Measurements from ENCODE around the gene TAGAP.
"Not testable (repeated sequence)": the region's sequence is repeated elsewhere in the genome, so short reads cannot be mapped to it uniquely, and the experiment has no call there.

Gene TAGAP

GRCh38 chr6:159043251-159043650, 1.5 kb downstream of the TAGAP start:
- DNase-seq: peak; percentile 35

GRCh38 chr6:159042826-159043181, 2.0 kb downstream of the TAGAP start:
- DNase-seq: no peak

- peak; percentile 83 for DNase-seq
Measured at GRCh38 chr6:159042003-159042825, 2.6 kb downstream of the TAGAP start.

- no peak for DNase-seq
Measured at GRCh38 chr6:159041181-159041580, 3.6 kb downstream of the TAGAP start.

- DNase-seq: no peak
Measured at GRCh38 chr6:159039885-159040258, 4.9 kb downstream of the TAGAP start.

- DNase-seq: peak; percentile 100
Measured at GRCh38 chr6:159038914-159039884, 5.6 kb downstream of the TAGAP start.

GRCh38 chr6:159038318-159038717, 6.5 kb downstream of the TAGAP start:
- peak; percentile 4 for DNase-seq

- no peak for DNase-seq
Measured at GRCh38 chr6:159037756-159038290, 7.0 kb downstream of the TAGAP start.

GRCh38 chr6:159036673-159037072, 8.1 kb downstream of the TAGAP start:
- DNase-seq: no peak

- DNase-seq: no peak
Measured at GRCh38 chr6:159035891-159036290, 8.9 kb downstream of the TAGAP start.

- DNase-seq: peak; percentile 58
Measured at GRCh38 chr6:159033160-159034049, 11.4 kb downstream of the TAGAP start.

GRCh38 chr6:159031846-159032245, 12.9 kb downstream of the TAGAP start:
- DNase-seq: peak; percentile 37

GRCh38 chr6:159030168-159030567, 14.6 kb downstream of the TAGAP start:
- DNase-seq: no peak

GRCh38 chr6:159025224-159025623, 19.6 kb downstream of the TAGAP start:
- not testable (repeated sequence) for DNase-seq

- DNase-seq: no peak
Measured at GRCh38 chr6:159023893-159024292, 20.9 kb downstream of the TAGAP start.

GRCh38 chr6:159020011-159020410, 24.8 kb downstream of the TAGAP start:
- DNase-seq: no peak

GRCh38 chr6:159017757-159018559, 26.8 kb downstream of the TAGAP start:
- no peak for DNase-seq

GRCh38 chr6:159014406-159014805, 30.4 kb downstream of the TAGAP start:
- DNase-seq: no peak

GRCh38 chr6:159013229-159013628, 31.6 kb downstream of the TAGAP start:
- peak; percentile 80 for DNase-seq

- DNase-seq: no peak
Measured at GRCh38 chr6:159012201-159012600, 32.6 kb downstream of the TAGAP start.

- DNase-seq: not testable (repeated sequence)
Measured at GRCh38 chr6:159010037-159010612, 34.7 kb downstream of the TAGAP start.
